H1 (cell line): ENCODE results near the gene CUTA. TPM values are rescaled to one million over a fixed set of nuclear protein-coding genes. Genes with fewer than 3 reads are reported as not detected.

Experiments used
- ASH2L ChIP-seq: fragments of 200-600, 300-600 bp; sonication (generic); IDR thresholded peaks from one replicate; pipeline ENCODE4 v1.7.1; 2017; ENCODE audit warnings: low read length
- ATF2 ChIP-seq: IDR thresholded peaks from 2 replicates; pipeline ENCODE4 v1.6.1; 2012; ENCODE audit warnings: low read length, inconsistent platforms
- ATF3 ChIP-seq: IDR thresholded peaks from 2 replicates; pipeline ENCODE4 v1.6.1; 2011; ENCODE audit warnings: low read depth, mild to moderate bottlenecking, low read length; ENCODE audit not compliant: insufficient read depth
- BCL11A ChIP-seq, 2 experiments: IDR thresholded peaks; one replicate each; pipeline ENCODE4 v1.6.1; 2011; ENCODE audit warnings: low read depth in 2 of 2, low read length in 2 of 2, mild to moderate bottlenecking in 2 of 2
- CHD1 ChIP-seq: IDR thresholded peaks from 2 replicates; pipeline ENCODE4 v1.6.1; 2012; ENCODE audit warnings: low read depth, low read length, improper control_type of control experiment
- E2F6 ChIP-seq: IDR thresholded peaks from 2 replicates; pipeline ENCODE4 v1.6.1; 2012; ENCODE audit warnings: inconsistent platforms
- EP300 ChIP-seq, 2 experiments: IDR thresholded peaks; 1 replicate in 1 of 2; 2 replicates in 1 of 2; pipeline ENCODE4 v1.6.1; 2011 to 2012; ENCODE audit warnings: low read depth in 2 of 2, low read length in 2 of 2, mild to moderate bottlenecking in 2 of 2, borderline replicate concordance in 1 of 2, inconsistent platforms in 1 of 2, moderate library complexity in 1 of 2
- GABPA ChIP-seq: IDR thresholded peaks from 2 replicates; pipeline ENCODE4 v1.6.1; 2011; ENCODE audit warnings: mild to moderate bottlenecking, low read length, moderate library complexity, borderline replicate concordance; ENCODE audit not compliant: insufficient read depth
- HDAC6 ChIP-seq: IDR thresholded peaks from one replicate; pipeline ENCODE4 v1.7.1; 2012; ENCODE audit warnings: low read depth, mild to moderate bottlenecking, inconsistent platforms, low read length, moderate library complexity
- KDM1A ChIP-seq: fragments of 200-600, 300-600 bp; sonication (generic); IDR thresholded peaks from 2 replicates; pipeline ENCODE4 v1.7.1; 2016; ENCODE audit warnings: mild to moderate bottlenecking, low read length, borderline replicate concordance
- MAFK ChIP-seq: IDR thresholded peaks from 2 replicates; pipeline ENCODE4 v1.6.1; 2012; ENCODE audit warnings: low read depth, mild to moderate bottlenecking, improper control_type of control experiment, low read length
- NANOG ChIP-seq: IDR thresholded peaks from 2 replicates; pipeline ENCODE4 v1.6.1; 2011; ENCODE audit warnings: low read length, low read depth, mild to moderate bottlenecking, inconsistent platforms; ENCODE audit not compliant: insufficient read depth, poor library complexity, severe bottlenecking
- RAD21 ChIP-seq, 2 experiments: IDR thresholded peaks in 1 of 2; conservative IDR thresholded peaks in 1 of 2; 2 replicates each; pipeline ENCODE4 v1.6.1; 2011; ENCODE audit warnings: low read depth in 2 of 2, low read length in 2 of 2, improper control_type of control experiment in 1 of 2, inconsistent platforms in 1 of 2, mild to moderate bottlenecking in 1 of 2, moderate library complexity in 1 of 2
- RBBP5 ChIP-seq: IDR thresholded peaks from 2 replicates; pipeline ENCODE4 v1.7.1; 2012; ENCODE audit warnings: low read depth, mild to moderate bottlenecking, inconsistent platforms, low read length, moderate library complexity, borderline replicate concordance
- SAP30 ChIP-seq: fragments of 300-600 bp; sonication (generic); IDR thresholded peaks from 2 replicates; pipeline ENCODE4 v1.7.1; 2012; ENCODE audit warnings: low read length, moderate library complexity, mild to moderate bottlenecking, inconsistent platforms; ENCODE audit not compliant: insufficient read depth, insufficient replicate concordance
- SP4 ChIP-seq: IDR thresholded peaks from 2 replicates; pipeline ENCODE4 v1.6.1; 2012; ENCODE audit warnings: low read length, inconsistent platforms
- SRF ChIP-seq: IDR thresholded peaks from 2 replicates; pipeline ENCODE4 v1.6.1; 2011; ENCODE audit warnings: mild to moderate bottlenecking, low read depth, low read length, moderate library complexity
- TBP ChIP-seq: IDR thresholded peaks from 2 replicates; pipeline ENCODE4 v1.6.1; 2011; ENCODE audit warnings: low read depth, low read length, improper control_type of control experiment
- TCF12 ChIP-seq: IDR thresholded peaks from 2 replicates; pipeline ENCODE4 v1.6.1; 2011; ENCODE audit warnings: low read depth, mild to moderate bottlenecking, low read length
- YY1 ChIP-seq: IDR thresholded peaks from 2 replicates; pipeline ENCODE4 v1.6.1; 2011; ENCODE audit warnings: low read depth, mild to moderate bottlenecking, low read length
- polyA plus RNA-seq, 7 experiments: library from polyadenylated mRNA; depleted of rRNA in 3 of 7; stranded (reverse) in 5 of 7; unstranded in 2 of 7; fragments of >200 nt in 5 of 7; fragments of 200-250 nt in 2 of 7; gene quantifications; 1 replicate in 5 of 7; 2 replicates in 1 of 7; 4 replicates in 1 of 7; pipeline versions ENCODE4 v1.2.1 to v1.2.3, GENCODE V29; 2011 to 2013; ENCODE audit warnings: missing spikeins in 2 of 7, mixed read lengths in 2 of 7
- total RNA-seq: library from RNA; stranded (reverse); fragmentation: NEBNext Ultra II Directional; extraction: Animal tissue kit (Norgen Biotek cat#: 25700); gene quantifications from 2 replicates; pipeline ENCODE4 v1.2.1, GENCODE V29; 2021

The CUTA gene
- total and polyA plus RNA-seq, 2 of the 8 experiments (the other 6 are each of a cell fraction or from before 2014, with no cell fraction given) = 297 to 460 TPM

DNA sequence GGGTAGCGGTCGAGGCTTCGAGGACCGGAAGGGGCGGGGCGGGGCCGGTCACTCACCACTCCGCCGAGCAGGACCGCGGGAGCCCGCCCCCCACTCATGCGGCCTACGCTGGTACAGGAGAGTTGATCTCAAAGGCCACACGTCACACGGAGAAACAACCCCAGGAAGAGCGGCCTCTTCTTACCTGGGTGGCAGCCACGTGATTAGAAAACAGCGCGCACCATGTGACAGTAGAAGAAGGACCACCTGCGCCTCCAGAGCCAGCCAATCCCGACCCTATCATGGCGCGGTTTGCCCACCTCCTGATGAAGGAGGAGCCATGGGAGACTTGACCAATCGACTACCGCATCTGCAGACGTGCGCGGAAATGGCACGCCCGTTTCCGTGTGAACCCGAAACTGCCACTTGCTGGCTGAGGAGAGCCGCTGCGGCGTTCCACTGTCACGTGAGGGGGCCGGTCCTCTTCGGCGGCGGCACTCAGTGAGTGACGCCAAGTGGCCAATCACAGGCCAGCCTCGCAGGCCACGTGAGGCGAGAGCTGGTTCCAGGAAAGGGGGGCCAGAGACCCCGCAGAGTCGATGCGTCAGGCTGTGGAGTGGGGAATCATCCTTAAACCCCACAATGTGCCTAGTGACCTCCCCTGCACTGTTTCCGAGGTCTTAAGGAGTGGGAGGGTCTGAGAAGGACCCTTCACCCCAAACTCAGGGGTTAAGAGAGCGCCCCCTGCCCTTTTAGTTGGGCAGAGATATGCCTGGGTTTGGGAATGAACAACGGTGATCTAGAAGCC, at the start of gene CUTA (continued):
- peak; percentile 32 for TF ChIP-seq NANOG
- peak; percentile 14 for TF ChIP-seq SAP30
- no peak for TF ChIP-seq YY1
- peak; percentile 33; the same call in 1 of the 2 replicates for TF ChIP-seq SRF
- no peak; the same call in 1 of the 2 replicates for TF ChIP-seq KDM1A
- TF ChIP-seq ATF3 = peak; percentile 97
- peak; percentile 53; the same call in 1 of the 2 replicates for TF ChIP-seq TBP
- no peak for TF ChIP-seq MAFK
- no peak for TF ChIP-seq ASH2L
- no peak for TF ChIP-seq RBBP5
- peak in 1 of 2 experiments; percentile 5; a peak in 1 of 4 replicates for TF ChIP-seq RAD21 (IDR thresholded peaks at IDR 0.05 in 1 of 2, conservative IDR thresholded peaks at IDR 0.05 in 1 of 2; ENCODE audit: low read depth in 2 of 2, low read length in 2 of 2)
- TF ChIP-seq HDAC6 = no peak
- no peak for TF ChIP-seq GABPA
- TF ChIP-seq E2F6 = peak; percentile 72
- no peak for TF ChIP-seq ATF2
- no peak for TF ChIP-seq CHD1
- peak in 1 of 2 experiments; percentile 62; a peak in 1 of 3 replicates for TF ChIP-seq EP300 (IDR thresholded peaks at IDR 0.05; ENCODE audit: borderline replicate concordance in 1 of 2, low read depth in 2 of 2, low read length in 2 of 2)
- peak; percentile 90 for TF ChIP-seq SP4
- TF ChIP-seq TCF12 = peak; percentile 16; the same call in 1 of the 2 replicates
- TF ChIP-seq BCL11A (IDR thresholded peaks at IDR 0.05; ENCODE audit: low read depth in 2 of 2, low read length in 2 of 2) = no peak
